Measurements from ENCODE around the gene ABTB2.
"Not testable (repeated sequence)": the region's sequence is repeated elsewhere in the genome, so short reads cannot be mapped to it uniquely, and the experiment has no call there.

The ABTB2 gene

DNA sequence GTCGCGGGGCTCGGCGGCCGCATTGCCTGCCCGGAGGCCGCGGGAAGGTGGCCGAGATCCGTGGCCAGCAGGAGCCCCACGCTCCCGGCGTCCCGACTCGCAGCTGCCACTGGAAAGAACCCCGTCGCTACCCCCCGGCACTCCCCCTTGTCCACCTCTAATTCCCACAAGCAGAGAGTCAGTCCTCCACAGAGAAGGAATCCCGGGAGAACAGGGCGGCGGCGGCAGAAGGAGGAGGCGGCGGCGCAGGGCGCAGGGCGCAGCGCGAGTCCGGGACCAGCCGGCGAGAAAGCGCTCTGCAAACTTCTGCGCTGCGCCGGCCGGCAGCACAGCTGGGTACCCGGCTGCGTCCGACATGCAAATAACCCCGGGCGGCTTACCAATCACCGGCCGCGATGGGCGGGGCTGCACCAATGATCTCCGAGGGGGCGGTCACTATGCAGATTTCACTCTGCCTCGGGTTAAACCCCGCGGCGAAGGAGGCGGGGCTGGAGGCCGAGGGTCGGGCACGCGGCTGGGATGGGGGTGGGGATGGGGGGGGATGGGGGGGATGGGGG is at the start of gene ABTB2:
ABTB2 (minus strand) TSS at position 310 of the 557 bp plus-strand sequence.
- peak; percentile 99 for DNase-seq

GRCh38 chr11:34407121-34407813 is 49.5 kb upstream of the ABTB2 start:
- no peak for DNase-seq

- no peak for DNase-seq
Measured at GRCh38 chr11:34406413-34406812, 48.6 kb upstream of the ABTB2 start.

- peak; percentile 72 for DNase-seq
Measured at GRCh38 chr11:34405079-34405858, 47.5 kb upstream of the ABTB2 start.

DNA sequence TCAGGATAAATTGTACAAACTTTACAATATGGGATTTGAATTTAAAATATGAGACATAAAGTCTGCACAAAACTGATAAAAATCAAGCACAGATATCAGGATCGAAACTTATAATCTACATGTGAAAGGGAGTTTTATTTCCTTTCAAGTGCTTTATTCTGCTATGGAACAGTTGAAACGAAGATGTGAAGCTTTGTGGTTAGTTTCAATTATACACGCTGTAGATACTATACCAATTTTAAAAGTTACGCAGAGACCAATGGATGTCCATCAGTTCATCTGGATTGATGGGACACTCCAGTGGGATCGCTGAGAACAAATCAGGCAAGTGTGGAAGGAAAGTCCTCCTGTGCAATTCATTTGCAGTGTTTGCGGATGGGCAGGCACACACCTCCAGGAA is 46.5 kb upstream of the ABTB2 start:
- DNase-seq = no peak

DNA sequence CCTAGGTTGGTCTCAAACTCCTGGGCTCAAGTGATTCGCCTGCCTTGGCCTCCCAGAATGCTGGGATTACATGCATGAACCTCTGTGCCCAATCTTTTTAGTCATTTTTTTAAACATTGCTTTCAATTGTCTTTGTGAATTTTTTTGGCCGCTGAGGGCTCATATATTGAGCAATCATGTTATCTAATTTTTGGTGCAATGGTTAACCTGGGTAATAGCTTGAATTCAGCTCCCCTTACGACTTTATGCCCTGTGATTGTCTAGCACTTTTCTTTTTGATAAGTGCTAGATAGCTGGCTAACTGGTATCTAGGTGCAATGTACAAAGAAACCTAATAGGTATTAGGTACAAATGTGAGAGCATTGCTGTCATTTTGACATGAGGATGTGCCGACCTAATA is 45.6 kb upstream of the ABTB2 start:
- no peak for DNase-seq

DNA sequence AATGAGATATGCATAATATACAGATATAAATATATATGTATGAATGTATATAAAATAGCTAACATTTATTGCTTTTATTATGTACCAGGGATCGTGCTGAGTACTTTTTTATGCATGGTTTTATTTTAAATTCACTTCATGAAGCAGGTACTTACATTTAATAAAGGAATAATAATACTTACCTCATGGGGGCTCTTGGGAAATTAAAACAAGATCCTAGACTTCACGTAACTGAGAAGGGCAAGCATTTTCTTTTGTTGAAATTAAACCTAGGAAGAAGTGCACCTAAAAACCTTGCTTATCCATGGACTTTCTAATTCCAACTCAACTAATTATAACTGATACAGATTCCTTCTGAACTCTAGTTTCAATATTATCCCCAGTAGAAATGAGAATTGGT is 40.0 kb upstream of the ABTB2 start:
- DNase-seq = no peak

DNA sequence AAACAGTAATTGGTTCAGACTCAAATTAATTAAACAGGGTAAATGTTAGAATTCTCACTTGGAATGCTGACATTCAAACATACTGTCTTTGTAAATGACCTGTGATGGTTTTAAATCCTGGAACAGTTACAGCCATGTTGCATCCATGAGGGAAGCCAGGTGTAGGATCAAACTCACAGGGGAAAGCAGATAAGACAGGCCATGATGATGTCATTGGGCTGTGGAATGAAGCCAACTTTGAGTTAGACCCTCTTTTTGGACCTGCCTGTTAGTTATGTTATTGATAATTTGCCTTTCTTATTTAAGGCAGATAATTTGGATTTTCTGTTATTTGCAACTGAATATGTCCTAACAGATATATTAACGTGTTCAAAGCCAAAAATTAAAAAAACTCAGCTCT is 39.3 kb upstream of the ABTB2 start:
- DNase-seq = no peak

DNA sequence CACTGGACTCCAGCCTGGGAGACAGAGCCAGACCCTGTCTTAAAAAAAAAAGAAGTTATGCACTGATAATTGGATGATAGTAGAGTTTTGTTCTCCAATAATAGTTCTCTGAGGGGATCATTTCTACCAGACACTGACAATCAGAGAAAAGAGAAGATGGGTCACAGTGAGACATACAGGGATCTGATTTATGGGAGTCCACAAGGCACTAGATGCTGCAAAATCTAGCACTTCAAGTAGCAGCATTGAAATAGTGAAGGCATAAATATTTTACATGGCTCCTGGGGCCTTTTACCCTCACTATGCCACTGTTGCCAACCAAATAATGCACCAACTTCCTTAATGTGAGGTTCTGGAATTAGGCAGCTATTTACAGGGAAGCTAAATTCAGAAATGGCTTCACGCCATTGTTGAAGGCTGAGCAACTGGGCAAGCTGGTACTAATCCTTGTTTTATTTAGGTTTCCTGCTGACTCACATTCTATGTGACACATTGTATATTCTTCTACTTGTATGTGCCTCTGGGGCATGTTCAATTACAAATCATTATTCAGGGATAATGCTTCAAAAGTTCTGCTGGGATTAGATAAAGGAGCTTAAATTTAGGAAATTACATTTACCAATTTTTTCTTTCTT is 38.2 kb upstream of the ABTB2 start:
- peak; percentile 75 for DNase-seq

- no peak for DNase-seq
Measured at GRCh38 chr11:34394771-34395300, 37.0 kb upstream of the ABTB2 start.

DNA sequence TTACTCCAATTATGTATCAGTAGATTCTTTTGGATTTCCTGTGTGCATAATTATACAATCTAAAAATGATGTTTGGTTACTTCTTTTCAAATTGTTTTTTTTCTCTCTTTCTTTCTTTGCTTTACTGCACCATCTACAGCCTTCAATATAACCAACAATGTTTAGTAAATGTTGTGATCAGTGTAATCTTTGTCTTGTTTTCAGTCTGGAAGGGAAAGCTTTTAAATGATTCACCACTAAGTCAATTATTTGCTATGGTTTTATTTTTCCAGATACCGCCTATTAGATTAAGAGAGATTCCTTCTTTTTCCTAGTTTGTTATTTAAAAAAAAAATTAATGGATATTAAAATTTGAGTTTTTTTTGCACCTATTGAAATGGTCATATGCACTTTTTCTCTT is 29.8 kb upstream of the ABTB2 start:
- no peak for DNase-seq

DNA sequence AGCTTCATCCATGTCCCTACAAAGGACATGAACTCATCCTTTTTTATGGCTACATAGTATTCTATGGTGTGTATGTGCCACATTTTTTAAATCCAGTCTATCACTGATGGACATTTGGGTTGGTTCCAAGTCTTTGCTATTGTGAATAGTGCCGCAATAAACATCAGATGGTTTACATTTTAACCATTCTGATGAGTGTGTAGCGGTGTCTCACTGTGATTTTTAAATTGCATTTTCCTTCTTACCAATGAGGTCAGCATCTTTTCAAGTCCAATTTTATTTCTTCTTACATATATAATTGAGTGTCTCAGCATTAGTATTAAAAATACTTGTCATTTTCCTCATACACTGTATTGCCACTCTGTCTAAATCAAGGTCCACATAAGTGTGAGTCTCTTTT is 28.5 kb upstream of the ABTB2 start:
- DNase-seq = not testable (repeated sequence)

DNA sequence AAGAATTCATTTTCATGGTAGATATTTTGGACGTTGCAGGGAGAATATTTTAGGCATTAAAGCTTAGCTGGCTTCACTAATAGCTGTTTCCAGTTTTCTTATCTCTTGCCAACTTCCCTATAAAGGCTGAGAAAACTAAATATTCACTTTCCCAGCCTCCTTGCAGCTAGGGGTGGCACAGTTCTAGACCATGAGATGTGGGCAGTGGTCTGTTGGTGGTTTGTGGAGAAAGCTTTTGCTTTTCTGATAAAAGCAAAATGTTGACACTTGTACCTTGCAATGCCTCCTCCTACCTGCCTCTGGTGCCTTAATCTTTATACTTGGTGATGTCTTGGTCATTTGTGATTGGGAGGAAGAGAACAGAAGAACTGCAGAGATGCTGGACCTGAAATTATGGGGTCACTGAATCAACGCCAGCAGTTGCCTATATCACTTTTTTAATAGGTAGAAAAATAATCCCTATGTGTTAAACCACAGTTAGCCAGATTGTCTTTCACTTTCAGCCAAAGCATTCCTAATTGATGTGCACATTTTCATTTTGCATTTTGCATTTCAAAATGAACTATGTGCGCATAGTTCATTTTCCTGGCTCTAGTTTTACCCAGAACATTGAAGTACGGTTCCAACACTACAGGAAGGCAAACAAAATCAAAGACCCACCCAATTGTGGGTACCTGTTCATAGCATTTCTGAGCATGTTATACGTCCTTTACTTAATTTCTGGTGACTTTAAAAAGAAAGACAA is 24.9 kb upstream of the ABTB2 start:
- DNase-seq = no peak

GRCh38 chr11:34381775-34382174 is 24.0 kb upstream of the ABTB2 start:
- DNase-seq = no peak

DNA sequence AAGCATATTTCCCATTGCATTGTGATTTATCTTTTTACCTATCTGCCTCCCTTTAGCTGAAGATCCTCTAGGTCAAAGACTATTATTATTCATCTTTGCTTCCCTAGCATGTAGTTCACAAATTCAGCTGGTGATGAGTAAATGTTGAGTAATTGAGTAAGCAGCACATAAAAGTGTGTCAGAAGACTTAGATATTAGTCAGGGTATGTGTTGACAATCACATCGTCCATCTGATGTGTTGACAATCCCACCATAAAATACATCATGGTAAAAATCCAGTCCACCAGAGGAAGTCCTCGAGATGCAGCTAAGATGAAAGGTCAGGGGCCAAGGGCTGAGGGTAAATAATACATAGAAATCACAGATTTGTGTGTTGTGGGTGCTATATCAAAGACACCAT is 22.9 kb upstream of the ABTB2 start:
- peak; percentile 88 for DNase-seq

GRCh38 chr11:34379539-34379938 is 21.7 kb upstream of the ABTB2 start:
- DNase-seq = no peak

DNA sequence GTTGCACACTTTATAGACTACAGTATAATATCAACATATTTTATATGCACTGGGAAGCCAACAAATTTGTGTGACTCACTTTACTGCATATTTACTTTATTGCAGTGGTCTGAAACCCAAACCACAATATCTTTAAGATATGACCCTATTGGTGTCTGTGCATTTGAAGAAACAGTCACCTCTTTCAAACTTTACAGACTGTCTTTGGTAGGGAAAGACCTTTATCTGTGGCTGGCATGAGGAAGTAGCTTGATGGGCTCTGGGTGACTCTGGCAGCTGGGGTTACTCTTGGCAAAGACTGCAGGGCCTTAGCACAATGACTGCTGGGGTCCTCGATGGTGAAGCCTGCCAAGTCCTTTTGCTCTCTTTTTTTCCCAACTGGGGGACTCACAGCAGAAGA is 21.3 kb upstream of the ABTB2 start:
- peak; percentile 62 for DNase-seq

GRCh38 chr11:34373727-34374126 is 15.9 kb upstream of the ABTB2 start:
- no peak for DNase-seq

GRCh38 chr11:34366522-34366921 is 8.7 kb upstream of the ABTB2 start:
- DNase-seq = no peak

- no peak for DNase-seq
Measured at GRCh38 chr11:34364102-34364501, 6.3 kb upstream of the ABTB2 start.

GRCh38 chr11:34363363-34364084 is 5.7 kb upstream of the ABTB2 start:
- DNase-seq = no peak

DNA sequence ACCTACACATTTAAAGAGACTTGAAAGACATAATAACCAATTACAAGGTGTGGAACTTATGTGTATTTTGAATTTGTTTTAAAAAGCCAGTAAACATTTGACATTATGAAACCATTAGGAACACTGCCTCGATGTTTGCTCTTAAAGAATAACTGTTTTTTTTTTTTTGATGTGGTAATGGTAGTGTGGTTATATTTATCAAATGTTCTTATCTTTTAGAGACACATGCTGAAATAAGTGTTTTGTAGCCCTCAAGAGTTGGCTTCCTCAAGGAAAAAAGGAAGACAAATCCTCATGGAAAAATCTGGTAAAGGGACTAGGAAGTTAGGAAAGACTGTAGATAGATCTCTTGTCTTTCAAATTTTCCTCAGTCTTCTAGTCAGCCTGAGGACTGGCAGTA is 2.2 kb upstream of the ABTB2 start:
- no peak for DNase-seq
